T-helper 1 cell treated with Interleukin-12 subunit alpha and Interleukin-12 subunit beta and Interleukin-4 antibody, amounts not matched to agents 30 ng/mL and 1 ng/mL, for 36 hours (primary cell): ENCODE results near the gene ARFGAP1. TPM values are rescaled to one million over a fixed set of nuclear protein-coding genes. Genes with fewer than 3 reads are reported as not detected.

Experiments
- intact Hi-C: fragments of 100-400 bp; cut with micrococcal nuclease; formaldehyde crosslinking; loops from one replicate; pipeline ENCODE4 v1.15.1; 2024
- total RNA-seq: library from RNA; stranded (reverse); gene quantifications from 2 replicates; pipeline ENCODE4 v1.2.3, GENCODE V29; 2022

ARFGAP1 gene
- total RNA-seq, 1 donor from 2014 or later: 93.8 TPM

DNA sequence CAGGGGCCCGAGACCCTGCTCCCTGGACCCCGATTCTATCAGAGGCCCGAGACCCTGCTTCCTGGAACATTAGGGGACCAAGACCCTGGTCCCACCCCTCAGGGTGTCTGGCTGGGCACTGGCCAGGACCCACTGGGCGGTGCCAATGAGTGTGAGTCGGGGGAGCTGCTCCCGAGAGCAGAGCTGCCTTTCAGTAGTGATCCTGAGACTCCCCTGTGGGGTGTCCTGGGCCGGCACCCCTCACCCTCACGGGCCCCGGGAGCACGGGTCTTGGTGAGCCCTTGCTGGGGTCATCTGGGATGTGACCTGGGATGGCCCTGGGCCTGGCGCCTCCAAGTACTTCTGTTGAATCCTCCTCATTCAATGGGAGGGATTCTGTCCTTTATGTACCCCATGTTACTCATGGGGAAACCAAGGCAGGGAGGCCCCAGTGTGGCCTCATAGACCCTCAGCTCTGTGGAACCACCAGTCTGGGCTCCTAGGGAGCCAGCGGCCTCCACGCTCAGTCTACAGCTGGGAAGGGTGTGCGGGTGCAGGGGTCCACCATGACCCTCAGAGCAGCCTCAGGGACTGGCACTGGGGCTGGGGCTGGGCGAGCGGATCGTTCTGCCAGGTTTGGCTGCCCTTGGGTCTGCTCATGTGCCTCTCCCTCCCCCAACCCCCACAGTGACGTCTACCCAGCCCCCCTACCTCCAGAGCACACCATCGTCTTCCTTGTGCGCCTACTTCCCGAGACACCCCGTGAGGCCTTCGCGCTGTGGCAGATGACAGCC, 46.0 kb downstream of the ARFGAP1 start:
- intact Hi-C loops: no loop called here

GRCh38 chr20:63319164-63320040, 46.8 kb downstream of the ARFGAP1 start:
- intact Hi-C loops: loop anchor here (2.0 kb wide), 1 partner anchor 23 kb away; no protein-coding TSS in a partner anchor

DNA sequence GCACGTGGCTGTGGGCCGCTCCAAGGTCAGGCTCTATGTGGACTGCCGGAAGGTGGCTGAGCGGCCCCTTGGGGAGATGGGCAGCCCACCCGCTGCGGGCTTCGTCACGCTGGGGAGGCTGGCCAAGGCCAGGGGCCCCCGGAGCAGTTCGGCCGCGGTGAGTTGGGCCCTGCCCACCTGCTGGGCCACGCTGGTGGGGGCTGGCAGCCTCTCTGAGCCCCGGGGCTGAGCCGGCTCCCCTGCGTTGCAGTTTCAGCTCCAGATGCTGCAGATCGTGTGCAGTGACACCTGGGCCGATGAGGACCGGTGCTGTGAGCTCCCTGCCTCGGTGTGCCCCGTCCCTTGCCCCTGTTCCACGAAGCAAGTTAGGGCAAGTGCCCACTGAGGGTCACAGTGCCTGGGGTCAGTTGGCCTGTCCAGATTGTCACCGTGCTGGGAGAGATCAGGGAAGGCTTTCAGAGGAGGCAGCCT, 47.5 kb downstream of the ARFGAP1 start:
- intact Hi-C loops: loop anchor here (2.0 kb wide), 1 partner anchor 23 kb away; no protein-coding TSS in a partner anchor

GRCh38 chr20:63320616-63321147, 48.1 kb downstream of the ARFGAP1 start:
- intact Hi-C loops: loop anchor here (2.0 kb wide), 1 partner anchor 24 kb away; no protein-coding TSS in a partner anchor

- intact Hi-C loops: loop anchor here (2.0 kb wide), 1 partner anchor 24 kb away; no protein-coding TSS in a partner anchor
These were observed 48.7 kb downstream of the ARFGAP1 start for GRCh38 chr20:63321148-63321831.

GRCh38 chr20:63322146-63322932, 49.7 kb downstream of the ARFGAP1 start:
- intact Hi-C loops: no loop called here

DNA sequence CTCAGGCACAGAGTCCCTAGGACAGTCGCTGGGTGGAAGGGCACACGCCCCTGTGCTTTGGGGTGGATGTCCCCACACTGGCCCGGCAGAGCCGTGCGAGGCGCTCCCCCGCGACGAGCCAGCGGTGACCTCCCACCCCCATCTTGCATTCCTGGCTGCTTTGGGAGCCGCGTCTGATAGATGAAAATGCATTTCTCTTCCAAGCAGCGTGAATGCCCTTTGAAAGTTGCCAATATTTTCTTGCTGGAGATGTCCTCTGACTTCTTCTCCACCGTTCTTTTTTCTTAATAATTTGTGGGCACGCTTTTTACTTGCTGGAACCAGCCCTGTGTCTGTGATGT, 50.3 kb downstream of the ARFGAP1 start:
- intact Hi-C loops: no loop called here

DNA sequence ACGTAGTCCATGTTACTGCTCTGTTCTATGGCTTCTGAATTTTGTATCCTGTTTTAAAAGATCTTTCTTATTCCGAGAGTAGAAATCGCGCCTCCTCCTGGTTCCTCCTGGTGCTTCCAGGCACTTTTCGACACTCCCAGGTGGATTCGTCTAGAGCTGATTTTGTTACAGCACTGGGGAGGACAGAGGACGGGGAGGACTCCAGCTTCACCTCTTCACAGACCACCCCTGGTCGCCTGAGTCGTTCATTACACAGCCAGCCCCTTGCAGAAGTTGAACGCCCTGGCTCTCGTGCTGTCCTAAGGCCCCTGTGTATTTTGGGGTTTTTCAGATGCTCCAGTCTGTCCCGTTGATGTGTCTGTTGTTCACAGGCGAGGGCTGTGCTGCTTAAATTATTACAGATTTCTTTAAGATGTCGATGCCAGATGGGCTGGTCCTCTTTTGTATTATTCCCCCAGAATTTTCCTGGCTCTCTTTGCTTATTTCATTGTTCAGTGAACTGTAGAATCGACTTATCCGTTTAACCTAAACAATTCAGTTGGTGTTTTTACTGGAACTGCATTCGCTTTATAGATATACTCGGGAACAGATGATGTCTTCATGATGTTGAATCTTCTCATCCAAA, 50.9 kb downstream of the ARFGAP1 start:
- intact Hi-C loops: no loop called here

DNA sequence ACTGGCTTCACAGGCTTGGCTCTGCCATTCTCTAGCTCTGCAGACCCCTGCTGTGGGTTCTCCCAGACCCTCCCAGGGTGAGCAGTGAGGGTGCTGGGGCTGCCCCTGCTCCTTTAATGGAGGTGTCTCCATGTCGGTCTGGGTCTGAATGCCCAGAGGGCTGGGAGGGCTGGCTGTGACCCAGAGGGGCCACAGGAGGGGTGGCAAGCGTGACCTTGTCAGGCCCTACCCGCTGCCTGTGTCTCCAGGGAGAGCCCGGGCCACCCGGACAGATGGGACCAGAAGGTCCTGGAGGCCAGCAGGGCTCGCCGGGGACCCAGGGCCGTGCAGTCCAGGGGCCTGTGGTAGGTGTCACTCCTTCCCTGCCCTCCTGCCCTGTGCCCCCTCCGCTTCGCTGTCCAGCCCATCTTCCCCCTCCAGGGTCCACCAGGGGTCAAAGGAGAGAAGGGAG, 52.4 kb downstream of the ARFGAP1 start:
- intact Hi-C loops: no loop called here

DNA sequence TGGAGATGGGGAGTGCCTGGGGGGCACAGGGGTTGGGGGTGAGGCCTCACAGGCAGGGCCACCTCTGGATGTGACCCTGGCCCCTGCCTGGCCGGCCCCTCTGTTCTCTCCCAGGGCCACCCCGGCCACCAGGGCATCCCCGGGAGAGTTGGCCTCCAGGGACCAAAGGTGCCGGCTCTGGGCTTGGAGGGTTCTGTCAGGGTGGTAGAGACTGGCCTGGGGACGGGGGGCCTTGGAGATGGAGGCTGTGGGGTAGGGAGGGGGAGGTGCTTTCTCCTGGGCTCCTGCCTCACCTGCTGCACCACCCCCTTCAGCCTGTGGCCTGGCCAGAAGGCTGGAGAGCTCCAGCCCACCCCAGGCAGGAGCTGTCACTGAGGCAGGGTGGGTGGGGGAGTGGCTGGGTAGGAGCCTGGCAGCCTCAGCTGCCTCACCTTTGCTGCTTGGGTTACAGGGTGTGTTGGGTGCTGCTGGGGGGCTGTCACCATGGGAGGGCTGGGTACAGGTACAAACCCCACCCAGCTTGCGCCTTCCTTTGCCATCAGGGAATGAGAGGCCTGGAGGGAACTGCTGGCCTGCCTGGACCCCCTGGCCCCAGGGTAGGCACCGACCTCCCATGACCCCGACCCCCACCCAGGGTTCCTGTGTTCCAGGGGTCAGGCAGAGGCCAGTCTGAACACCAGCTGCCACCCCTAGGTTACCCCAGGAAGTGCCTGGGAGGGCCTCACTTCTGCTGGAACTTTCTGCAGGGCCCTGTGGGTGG, 53.1 kb downstream of the ARFGAP1 start:
- intact Hi-C loops: no loop called here

DNA sequence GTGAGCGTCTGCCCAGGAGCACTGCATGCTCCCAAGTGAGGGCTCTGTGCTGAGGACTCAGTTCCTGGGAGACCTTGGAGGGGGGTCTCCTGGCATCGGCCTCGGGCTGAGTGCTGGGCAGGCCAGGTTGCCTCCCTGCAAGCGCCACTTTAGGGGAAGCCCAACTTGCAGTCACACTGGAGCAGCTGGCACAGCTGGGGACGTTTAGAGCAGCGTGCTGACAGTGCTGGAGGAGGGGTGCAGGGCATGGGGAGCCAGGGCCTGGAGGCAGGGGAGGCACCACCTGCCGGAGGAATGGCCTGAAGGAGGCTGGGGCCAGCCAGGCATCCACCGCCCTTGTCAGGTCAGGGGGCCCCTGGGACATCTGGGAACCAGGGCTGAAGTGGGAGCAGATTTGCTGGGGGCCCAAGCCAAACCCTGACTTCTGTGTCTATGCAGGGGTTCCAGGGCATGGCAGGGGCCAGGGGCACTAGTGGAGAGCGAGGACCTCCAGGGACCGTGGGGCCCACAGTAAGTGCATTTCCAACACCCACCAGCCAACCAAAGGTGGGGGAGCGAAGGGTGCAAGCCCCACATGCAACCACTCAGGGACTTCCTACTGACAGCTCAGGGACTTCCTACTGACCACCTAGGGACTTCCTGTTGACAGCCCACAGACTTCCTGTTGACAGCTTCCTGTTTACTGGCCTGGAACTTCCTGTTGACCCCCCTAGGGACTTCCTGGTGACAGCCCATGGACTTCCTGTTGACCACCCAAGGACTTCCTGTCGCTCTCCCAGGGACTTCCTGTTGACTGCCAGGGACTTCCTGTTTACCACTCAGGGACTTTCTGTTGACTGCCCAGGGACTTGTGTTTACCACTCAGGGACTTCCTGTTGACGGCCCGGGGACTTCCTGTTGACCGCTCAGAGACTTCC, 54.0 kb downstream of the ARFGAP1 start:
- intact Hi-C loops: no loop called here

DNA sequence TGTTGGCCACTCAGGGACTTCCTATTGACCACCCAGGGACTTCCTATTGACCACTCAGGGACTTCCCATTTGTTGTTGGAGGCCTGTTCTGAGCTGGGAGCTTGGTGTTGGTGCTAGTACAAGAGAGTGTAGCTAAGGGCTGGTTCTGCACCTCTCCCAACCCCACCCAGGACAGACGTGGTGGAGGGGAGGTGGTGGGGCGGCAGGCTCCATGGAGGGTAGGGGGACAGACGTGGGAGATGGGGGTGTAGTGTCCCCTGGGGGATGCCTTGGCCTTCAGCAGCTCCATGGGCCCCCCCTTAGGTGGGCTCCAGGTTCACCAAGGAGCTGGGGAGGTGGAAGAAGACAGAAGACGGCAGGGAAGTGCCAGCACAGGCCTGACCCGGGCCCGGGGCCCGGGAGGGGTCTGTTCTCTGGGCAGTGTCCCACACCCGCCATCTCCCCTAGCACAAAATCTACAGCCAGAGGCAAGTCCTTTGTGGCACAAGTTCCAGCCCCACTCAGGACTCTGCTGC, 54.7 kb downstream of the ARFGAP1 start:
- intact Hi-C loops: no loop called here

DNA sequence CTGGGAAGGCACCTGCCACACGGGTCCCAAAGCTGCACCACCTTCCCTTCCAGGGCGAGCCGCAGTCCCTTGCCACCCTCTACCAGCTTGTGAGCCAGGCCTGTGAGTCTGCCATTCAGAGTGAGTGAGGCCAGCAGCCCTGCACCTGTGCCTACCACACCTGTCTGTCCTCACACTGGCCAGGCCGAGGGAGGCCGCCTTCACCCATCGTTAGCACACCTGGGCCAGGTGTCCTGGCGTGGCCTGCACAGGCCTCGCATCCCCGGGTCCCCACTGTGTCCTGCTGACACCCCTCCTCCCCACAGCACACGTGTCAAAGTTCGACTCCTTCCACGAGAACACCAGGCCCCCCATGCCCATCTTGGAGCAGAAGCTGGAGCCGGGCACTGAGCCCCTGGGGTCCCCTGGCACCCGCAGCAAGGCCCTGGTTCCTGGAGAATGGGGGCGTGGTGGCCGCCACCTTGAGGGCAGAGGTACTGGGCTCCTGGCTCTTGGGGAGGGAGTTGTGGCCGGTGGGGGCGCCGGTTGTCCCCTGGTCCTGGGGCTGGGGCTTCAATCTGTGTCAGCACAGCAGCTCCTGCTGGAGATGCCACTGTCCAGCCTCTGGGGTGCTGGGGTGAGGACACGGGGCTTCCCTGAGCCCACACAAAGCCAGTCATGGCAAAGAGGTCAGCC, 55.5 kb downstream of the ARFGAP1 start:
- intact Hi-C loops: no loop called here

DNA sequence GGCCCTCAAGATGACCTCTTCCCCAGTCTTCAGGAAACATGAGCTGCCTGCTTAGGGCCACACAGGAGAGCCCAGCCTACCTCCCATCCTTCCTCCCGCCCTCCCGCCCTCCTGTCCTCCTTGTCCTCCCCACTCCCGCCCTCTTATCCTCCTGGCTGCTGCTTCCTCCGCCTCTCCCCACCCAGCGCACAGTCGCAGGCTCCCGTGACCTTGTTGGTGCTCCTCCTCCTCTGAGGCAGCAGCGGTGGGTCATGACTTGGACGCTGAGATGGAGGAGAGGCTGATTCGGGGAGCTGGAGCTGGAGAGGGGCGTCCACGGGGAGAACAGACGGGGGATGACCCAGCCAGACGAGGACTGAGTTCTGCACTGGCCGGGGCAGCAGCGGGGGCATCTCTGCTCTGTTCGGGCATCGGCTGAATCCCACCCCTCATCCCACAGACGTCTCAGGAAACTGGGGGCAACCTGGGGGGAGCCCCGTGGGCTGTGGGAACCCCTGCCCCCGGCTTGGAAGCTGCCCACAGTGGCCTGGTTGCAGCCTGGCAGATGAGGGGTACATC, 56.2 kb downstream of the ARFGAP1 start:
- intact Hi-C loops: no loop called here

- intact Hi-C loops: no loop called here
These were observed 56.9 kb downstream of the ARFGAP1 start for GRCh38 chr20:63329331-63330083.

DNA sequence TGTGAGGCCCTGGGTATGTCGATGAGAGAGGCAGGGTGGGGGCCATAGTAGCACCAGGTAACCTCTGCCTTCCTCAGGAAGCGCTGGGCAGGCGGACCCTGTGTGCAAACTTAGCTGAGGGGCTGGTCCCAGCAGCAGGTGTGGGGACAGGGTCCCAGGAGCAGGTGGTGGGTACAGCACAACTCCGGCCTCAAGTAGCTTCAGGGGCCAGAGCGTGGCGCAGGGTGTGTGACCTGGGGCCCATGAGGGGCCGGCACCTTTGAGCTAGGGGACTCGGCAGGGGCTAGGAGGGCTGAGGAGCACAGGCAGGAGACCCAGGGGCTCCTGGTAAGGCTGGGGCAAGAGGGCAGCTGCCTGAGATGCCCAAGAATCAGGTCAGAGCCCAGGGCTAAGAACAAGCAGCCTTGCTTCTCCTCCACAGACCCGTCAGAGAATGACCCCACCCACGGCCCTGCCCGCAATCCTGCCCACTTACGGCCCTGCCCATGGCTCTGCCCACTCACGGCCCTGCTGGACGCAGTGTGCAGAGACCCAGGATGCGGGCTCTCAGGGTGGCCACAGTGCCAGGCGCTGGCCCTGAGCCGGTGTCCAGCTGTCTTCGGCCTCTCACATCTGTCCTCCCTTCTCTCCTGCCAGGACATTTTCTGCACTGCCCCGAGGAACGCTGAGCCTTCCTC, 57.6 kb downstream of the ARFGAP1 start:
- intact Hi-C loops: no loop called here
